ENCODE measurements around the gene ATP10B. TPM values are rescaled to one million over a fixed set of nuclear protein-coding genes. Genes with fewer than 3 reads are reported as not detected.

ATP10B gene
- polyA plus RNA-seq, 3 donors: not detected

DNA sequence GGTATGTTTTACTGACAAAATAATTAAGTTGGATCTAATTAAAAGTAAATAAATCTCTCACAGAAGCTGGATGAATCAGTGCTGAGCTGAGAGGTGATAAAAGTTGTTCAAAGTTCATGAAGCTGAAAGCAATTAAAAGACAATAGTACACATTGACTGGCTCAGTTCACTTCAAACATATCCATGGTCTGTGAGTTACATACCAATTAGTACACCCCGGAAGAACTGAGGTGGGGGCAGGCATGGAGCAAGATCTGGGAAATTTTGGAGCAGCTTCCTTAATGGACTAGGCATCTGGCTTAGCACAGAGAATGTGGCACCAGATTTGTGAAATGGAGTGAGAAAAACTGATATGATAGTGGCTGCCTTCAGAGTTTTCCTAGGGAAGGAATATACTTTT is 152.7 kb downstream of the ATP10B start:
- no peaks in the 10 kb centered on the region for H3K79me2 ChIP-seq (ENCODE audit: insufficient read depth, low read length)
- DNase-seq: no peak
- H3K27me3 ChIP-seq (ENCODE audit: control insufficient read depth in 2 of 2, insufficient read depth in 2 of 2, low read length in 2 of 2): no peaks in the 10 kb centered on the region
- H3K9me3 Mint-ChIP-seq: peaks cover 0 to 2% (median 0%) of the 10 kb centered on the region in 7 donors
- no peaks in the 10 kb centered on the region for H3K36me3 Mint-ChIP-seq
- TF ChIP-seq, protein P1, sequence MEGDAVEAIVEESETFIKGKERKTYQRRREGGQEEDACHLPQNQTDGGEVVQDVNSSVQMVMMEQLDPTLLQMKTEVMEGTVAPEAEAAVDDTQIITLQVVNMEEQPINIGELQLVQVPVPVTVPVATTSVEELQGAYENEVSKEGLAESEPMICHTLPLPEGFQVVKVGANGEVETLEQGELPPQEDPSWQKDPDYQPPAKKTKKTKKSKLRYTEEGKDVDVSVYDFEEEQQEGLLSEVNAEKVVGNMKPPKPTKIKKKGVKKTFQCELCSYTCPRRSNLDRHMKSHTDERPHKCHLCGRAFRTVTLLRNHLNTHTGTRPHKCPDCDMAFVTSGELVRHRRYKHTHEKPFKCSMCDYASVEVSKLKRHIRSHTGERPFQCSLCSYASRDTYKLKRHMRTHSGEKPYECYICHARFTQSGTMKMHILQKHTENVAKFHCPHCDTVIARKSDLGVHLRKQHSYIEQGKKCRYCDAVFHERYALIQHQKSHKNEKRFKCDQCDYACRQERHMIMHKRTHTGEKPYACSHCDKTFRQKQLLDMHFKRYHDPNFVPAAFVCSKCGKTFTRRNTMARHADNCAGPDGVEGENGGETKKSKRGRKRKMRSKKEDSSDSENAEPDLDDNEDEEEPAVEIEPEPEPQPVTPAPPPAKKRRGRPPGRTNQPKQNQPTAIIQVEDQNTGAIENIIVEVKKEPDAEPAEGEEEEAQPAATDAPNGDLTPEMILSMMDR (IDR thresholded peaks at IDR 0.05): no peak
- H4K20me1 ChIP-seq (ENCODE audit: insufficient read depth, low read length): no peaks in the 10 kb centered on the region
- no peak overlapping the region for H3K9ac ChIP-seq (ENCODE audit: insufficient read depth, low read length, poor library complexity, severe bottlenecking)
- no peak overlapping the region for H3K4me3 ChIP-seq (replicated peaks in 1 of 3; ENCODE audit: low read depth in 2 of 3, low read length in 3 of 3)
- H3K4me1 Mint-ChIP-seq: peaks cover 54% of the 10 kb centered on the region
- no peak overlapping the region for H3K4me3 Mint-ChIP-seq
- no peak overlapping the region for H3K27ac Mint-ChIP-seq
- H2AFZ ChIP-seq (ENCODE audit: insufficient read depth, low read depth, low read length, poor library complexity, severe bottlenecking): no peak overlapping the region
- no peak overlapping the region for H3K4me2 ChIP-seq (replicated peaks; ENCODE audit: extremely low read depth, low read length, poor library complexity, severe bottlenecking)
- H3K27me3 Mint-ChIP-seq (ENCODE audit: low read depth in 3 of 3): peaks cover 0 to 3% (median 0%) of the 10 kb centered on the region in 3 donors
- WGBS (ENCODE audit: insufficient coverage): 100% methylated on average over 1 of the region's 1 CpG
- intact Hi-C loops (cut with micrococcal nuclease): no loop called here
- H3K9me3 ChIP-seq (replicated peaks in 1 of 2; ENCODE audit: control insufficient read depth in 1 of 2, insufficient read depth in 1 of 2, low read length in 2 of 2): no peaks in the 10 kb centered on the region
- H3K4me1 ChIP-seq (ENCODE audit: control insufficient read depth in 1 of 2, insufficient read depth in 2 of 2, low read length in 2 of 2): peaks cover 47 to 49% of the 10 kb centered on the region in 2 donors
- no peaks in the 10 kb centered on the region for H3K36me3 ChIP-seq (replicated peaks in 1 of 2; ENCODE audit: control insufficient read depth in 1 of 2, insufficient read depth in 2 of 2, low read length in 2 of 2)
- H3K27ac ChIP-seq (ENCODE audit: low read depth in 1 of 2, low read length in 2 of 2): no peak overlapping the region

DNA sequence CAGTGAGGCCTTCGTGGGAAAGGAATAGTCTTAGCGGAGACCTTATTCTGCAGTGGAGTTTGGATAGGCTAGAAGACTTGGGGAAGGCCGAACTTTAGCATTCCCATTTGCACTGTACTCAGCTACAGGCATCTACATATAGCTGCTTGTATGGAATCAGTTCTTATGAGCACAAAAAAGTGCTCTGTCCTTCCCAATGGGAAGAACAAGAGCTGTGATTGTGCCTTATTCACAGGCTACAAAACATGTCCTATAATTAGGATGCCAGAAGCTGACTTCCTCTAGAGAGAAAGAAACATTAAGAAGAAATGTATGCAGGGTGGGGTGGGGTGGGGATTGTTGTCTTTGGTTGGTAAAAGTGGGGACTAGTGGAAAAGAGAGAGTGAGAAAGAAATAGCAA is 154.7 kb downstream of the ATP10B start:
- no peak for DNase-seq
- 100% methylated on average over 1 of the region's 3 CpGs for WGBS (ENCODE audit: insufficient coverage)
- H3K36me3 ChIP-seq (replicated peaks in 1 of 2; ENCODE audit: control insufficient read depth in 1 of 2, insufficient read depth in 2 of 2, low read length in 2 of 2): no peaks in the 10 kb centered on the region
- H3K27ac ChIP-seq (ENCODE audit: low read depth in 1 of 2, low read length in 2 of 2): no peak overlapping the region
- H3K36me3 Mint-ChIP-seq: no peaks in the 10 kb centered on the region
- TF ChIP-seq, protein P1 (IDR thresholded peaks at IDR 0.05): no peak
- intact Hi-C loops (cut with micrococcal nuclease): no loop called here
- H3K9me3 Mint-ChIP-seq: peaks cover 0 to 2% (median 0%) of the 10 kb centered on the region in 7 donors
- peaks cover 45 to 49% of the 10 kb centered on the region in 2 donors for H3K4me1 ChIP-seq (ENCODE audit: control insufficient read depth in 1 of 2, insufficient read depth in 2 of 2, low read length in 2 of 2)
- H3K4me2 ChIP-seq (replicated peaks; ENCODE audit: extremely low read depth, low read length, poor library complexity, severe bottlenecking): no peak overlapping the region
- no peaks in the 10 kb centered on the region for H3K27me3 ChIP-seq (ENCODE audit: control insufficient read depth in 2 of 2, insufficient read depth in 2 of 2, low read length in 2 of 2)
- H3K79me2 ChIP-seq (ENCODE audit: insufficient read depth, low read length): no peaks in the 10 kb centered on the region
- H3K4me3 ChIP-seq (replicated peaks in 1 of 3; ENCODE audit: low read depth in 2 of 3, low read length in 3 of 3): no peak overlapping the region
- no peaks in the 10 kb centered on the region for H4K20me1 ChIP-seq (ENCODE audit: insufficient read depth, low read length)
- H3K27me3 Mint-ChIP-seq (ENCODE audit: low read depth in 3 of 3): peaks cover 0 to 3% (median 0%) of the 10 kb centered on the region in 3 donors
- H3K9me3 ChIP-seq (replicated peaks in 1 of 2; ENCODE audit: control insufficient read depth in 1 of 2, insufficient read depth in 1 of 2, low read length in 2 of 2): no peaks in the 10 kb centered on the region
- H3K4me1 Mint-ChIP-seq: peaks cover 55% of the 10 kb centered on the region
- no peak overlapping the region for H2AFZ ChIP-seq (ENCODE audit: insufficient read depth, low read depth, low read length, poor library complexity, severe bottlenecking)
- H3K27ac Mint-ChIP-seq: no peak overlapping the region
- H3K9ac ChIP-seq (ENCODE audit: insufficient read depth, low read length, poor library complexity, severe bottlenecking): no peak overlapping the region
- no peak overlapping the region for H3K4me3 Mint-ChIP-seq

All from CD14-positive monocyte (primary cell).